Gastroesophageal sphincter (tissue), 4 donors: ENCODE data around the gene ZNF335. TPM values are rescaled to one million over a fixed set of nuclear protein-coding genes. Genes with fewer than 3 reads are reported as not detected.
"Not testable (repeated sequence)": the region's sequence is repeated elsewhere in the genome, so short reads cannot be mapped to it uniquely, and the experiment has no call there.

Source experiments
- ATAC-seq: fragments of 150-250 bp; one replicate; pipeline ENCODE4 v1.9.1; 2016; ENCODE audit warnings: mild to moderate bottlenecking, moderate library complexity
- H3K27ac ChIP-seq, 4 donors: fragments of 200-600 bp; sonication (generic) in 3 of 4; 1 replicate in 3 of 4; 2 replicates in 1 of 4; pipeline ENCODE4 v1.5.1; 2016 to 2019
- H3K27me3 ChIP-seq: fragments of 200-600 bp; sonication (generic); one replicate; pipeline ENCODE4 v1.5.1; 2019
- H3K36me3 ChIP-seq, 2 donors: fragments of 200-600 bp; sonication (generic); one replicate each; pipeline ENCODE4 v1.5.1; 2019; ENCODE audit warnings: control low read depth in 1 of 2
- H3K4me1 ChIP-seq, 3 donors: fragments of 200-600 bp; sonication (generic); 1 replicate in 2 of 3; 2 replicates in 1 of 3; pipeline ENCODE4 v1.5.1; 2016 to 2019; ENCODE audit warnings: control low read depth in 2 of 3
- H3K4me3 ChIP-seq, 2 donors: fragments of 200-600 bp; sonication (generic); one replicate each; pipeline ENCODE4 v1.5.1; 2019; ENCODE audit warnings: mild to moderate bottlenecking in 1 of 2, moderate library complexity in 1 of 2
- H3K9me3 ChIP-seq, 3 donors: fragments of 200-600 bp; sonication (generic); one replicate each; pipeline ENCODE4 v1.5.1; 2017 to 2019; ENCODE audit warnings: control low read depth in 2 of 3
- EP300 ChIP-seq: sonication (generic); formaldehyde crosslinking; IDR thresholded peaks from one replicate; pipeline ENCODE4 v1.6.1; 2017; ENCODE audit warnings: antibody characterized with exemption, mild to moderate bottlenecking
- POLR2A ChIP-seq, 2 donors: fragments of 450-650 bp; IDR thresholded peaks; one replicate each; pipeline ENCODE4 v1.6.1; 2017; ENCODE audit warnings: antibody characterized with exemption in 2 of 2, mild to moderate bottlenecking in 2 of 2, moderate library complexity in 1 of 2
- POLR2AphosphoS5 ChIP-seq: sonication (generic); formaldehyde crosslinking; IDR thresholded peaks from one replicate; pipeline ENCODE4 v1.6.1; 2017; ENCODE audit warnings: antibody characterized with exemption
- WGBS, 2 donors: methylation state at CpG; one replicate each; pipeline ENCODE4 v1.1.5; 2018; ENCODE audit warnings: low coverage in 1 of 2; 5-methylcytosine and 5-hydroxymethylcytosine counted together
- total RNA-seq, 4 donors: library from RNA; depleted of rRNA; stranded (reverse); fragments of >200 nt; gene quantifications; one replicate each; pipeline ENCODE4 v1.1.0, GENCODE V29; 2016
- TF ChIP-seq, protein P1 (sequence below), 4 experiments: fragments of 200-600 bp in 2 of 4; fragments of 450-650 bp in 2 of 4; sonication (generic) in 1 of 4; IDR thresholded peaks; one replicate each; pipeline ENCODE4 v1.5.1; 2017 to 2019; ENCODE audit warnings: antibody characterized with exemption in 4 of 4, mild to moderate bottlenecking in 2 of 4, moderate library complexity in 2 of 4

ZNF335 gene
- total RNA-seq, 4 donors from 2014 or later: 7.5 to 17.9 (median 16.5) TPM

DNA sequence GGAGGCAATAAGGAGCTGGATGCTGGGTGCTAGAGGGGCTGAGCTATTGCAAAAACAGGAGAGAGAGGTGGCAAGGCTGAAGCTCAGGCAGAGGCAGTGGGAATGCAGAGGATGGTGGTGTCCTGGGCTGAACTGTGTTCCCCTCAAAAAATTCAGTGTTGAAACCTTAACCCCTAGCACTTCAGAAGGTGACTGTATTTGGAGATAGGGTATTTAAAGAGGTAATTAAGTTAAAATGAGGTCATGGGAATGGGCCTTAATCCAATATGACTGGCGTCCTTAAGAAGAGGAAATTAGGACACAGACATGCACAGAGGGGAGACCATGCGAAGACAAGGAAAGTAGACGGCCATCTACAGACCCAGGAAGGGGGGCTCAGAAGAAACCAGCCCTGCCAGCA, 25.2 kb upstream of the ZNF335 start:
- 26 to 28% methylated on average over 3 of the region's 3 CpGs for WGBS, 2 donors
- TF ChIP-seq, protein P1, sequence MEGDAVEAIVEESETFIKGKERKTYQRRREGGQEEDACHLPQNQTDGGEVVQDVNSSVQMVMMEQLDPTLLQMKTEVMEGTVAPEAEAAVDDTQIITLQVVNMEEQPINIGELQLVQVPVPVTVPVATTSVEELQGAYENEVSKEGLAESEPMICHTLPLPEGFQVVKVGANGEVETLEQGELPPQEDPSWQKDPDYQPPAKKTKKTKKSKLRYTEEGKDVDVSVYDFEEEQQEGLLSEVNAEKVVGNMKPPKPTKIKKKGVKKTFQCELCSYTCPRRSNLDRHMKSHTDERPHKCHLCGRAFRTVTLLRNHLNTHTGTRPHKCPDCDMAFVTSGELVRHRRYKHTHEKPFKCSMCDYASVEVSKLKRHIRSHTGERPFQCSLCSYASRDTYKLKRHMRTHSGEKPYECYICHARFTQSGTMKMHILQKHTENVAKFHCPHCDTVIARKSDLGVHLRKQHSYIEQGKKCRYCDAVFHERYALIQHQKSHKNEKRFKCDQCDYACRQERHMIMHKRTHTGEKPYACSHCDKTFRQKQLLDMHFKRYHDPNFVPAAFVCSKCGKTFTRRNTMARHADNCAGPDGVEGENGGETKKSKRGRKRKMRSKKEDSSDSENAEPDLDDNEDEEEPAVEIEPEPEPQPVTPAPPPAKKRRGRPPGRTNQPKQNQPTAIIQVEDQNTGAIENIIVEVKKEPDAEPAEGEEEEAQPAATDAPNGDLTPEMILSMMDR (IDR thresholded peaks at IDR 0.05): no peak
- TF ChIP-seq EP300: no peak
- TF ChIP-seq POLR2AphosphoS5: no peak
- H3K27ac ChIP-seq: no peak overlapping the region
- H3K9me3 ChIP-seq: no peaks in the 10 kb centered on the region
- no peak for ATAC-seq
- no peaks in the 10 kb centered on the region for H3K36me3 ChIP-seq
- H3K27me3 ChIP-seq: peaks cover 96% of the 10 kb centered on the region
- no peaks in the 10 kb centered on the region for H3K4me1 ChIP-seq
- no peak overlapping the region for H3K4me3 ChIP-seq

DNA sequence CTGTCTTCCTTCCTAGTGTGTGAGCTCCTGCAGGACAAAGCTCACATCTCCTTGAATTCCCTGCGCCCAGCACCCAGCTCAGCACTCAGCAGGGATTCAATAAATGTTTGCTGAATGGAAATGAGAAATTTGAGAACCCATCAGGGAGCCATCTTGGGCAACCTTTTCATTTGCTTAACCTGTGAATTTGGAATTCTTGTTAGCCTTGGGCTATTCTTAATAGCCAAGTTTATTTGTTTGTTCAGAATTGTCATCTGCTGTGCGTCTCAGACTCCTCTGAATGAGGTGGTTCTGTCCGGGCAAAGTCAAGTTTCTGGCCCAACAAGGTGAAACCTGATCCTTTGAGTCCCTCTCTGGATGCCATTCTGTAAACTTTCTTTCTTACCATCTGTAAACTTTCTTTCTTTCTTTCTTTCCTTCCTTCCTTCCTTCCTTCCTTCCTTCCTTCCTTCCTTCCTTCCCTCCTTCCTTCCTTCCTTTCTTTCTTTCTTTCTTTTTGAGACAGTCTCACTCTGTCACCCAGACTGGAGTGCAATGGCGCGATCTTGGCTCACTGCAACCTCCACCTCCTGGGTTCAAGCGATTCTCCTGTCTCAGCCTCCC, 23.6 kb upstream of the ZNF335 start:
- not testable (repeated sequence) for H3K4me3 ChIP-seq, H3K9me3 ChIP-seq, ATAC-seq, H3K36me3 ChIP-seq, H3K4me1 ChIP-seq, H3K27ac ChIP-seq
- H3K27me3 ChIP-seq: peaks cover 94% of the 10 kb centered on the region
- 23 to 61% methylated on average over 3 to 6 of the region's 6 CpGs for WGBS, 2 donors

DNA sequence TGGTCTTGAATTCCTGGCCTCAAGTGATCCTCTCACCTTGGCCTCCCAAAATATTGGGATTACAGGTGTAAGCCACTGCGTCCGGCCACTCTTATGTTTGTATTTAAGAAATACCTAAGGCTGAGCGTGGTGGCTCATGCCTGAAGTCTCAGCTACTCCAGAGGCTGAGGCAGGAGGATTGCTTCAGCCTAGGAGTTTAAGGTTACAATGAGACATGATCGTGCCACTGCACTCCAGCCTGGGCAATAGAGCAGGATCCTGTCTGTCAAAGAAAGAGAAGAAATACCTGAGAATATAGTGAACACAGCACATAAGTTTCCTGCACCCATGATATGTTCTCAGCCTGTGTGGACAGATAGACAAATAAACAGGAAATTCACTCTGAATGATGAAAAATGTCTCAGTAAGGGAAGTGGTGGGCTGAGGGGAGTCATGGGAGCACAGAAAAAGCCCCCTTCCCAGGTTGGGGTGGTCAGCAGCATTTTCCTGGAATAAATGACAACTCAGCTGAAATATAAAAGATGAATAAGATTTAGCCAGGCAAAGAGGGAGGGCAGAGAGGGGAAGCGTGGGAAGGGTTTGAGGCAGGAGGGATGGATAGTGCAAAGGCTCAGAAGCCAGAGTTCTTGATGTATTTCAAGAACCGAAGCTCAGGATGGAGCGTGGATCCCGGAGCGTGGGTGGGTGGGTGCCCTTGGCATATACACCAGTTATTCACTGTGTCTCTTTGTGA, 22.9 kb upstream of the ZNF335 start:
- Histone ChIP-seq H3K4me1 (no peaks in the 10 kb centered on the region), H3K27ac (no peak overlapping the region), H3K36me3 (no peaks in the 10 kb centered on the region), H3K27me3 (peaks cover 94% of the 10 kb centered on the region), H3K4me3 (no peak overlapping the region), H3K9me3 (no peaks in the 10 kb centered on the region)
- no peak for ATAC-seq
- 38 to 50% methylated on average over 5 to 7 of the region's 9 CpGs for WGBS, 2 donors
- TF ChIP-seq POLR2A (IDR thresholded peaks at IDR 0.05): no peak
- TF ChIP-seq, protein P1 (IDR thresholded peaks at IDR 0.05): no peak
- no peak for TF ChIP-seq EP300

DNA sequence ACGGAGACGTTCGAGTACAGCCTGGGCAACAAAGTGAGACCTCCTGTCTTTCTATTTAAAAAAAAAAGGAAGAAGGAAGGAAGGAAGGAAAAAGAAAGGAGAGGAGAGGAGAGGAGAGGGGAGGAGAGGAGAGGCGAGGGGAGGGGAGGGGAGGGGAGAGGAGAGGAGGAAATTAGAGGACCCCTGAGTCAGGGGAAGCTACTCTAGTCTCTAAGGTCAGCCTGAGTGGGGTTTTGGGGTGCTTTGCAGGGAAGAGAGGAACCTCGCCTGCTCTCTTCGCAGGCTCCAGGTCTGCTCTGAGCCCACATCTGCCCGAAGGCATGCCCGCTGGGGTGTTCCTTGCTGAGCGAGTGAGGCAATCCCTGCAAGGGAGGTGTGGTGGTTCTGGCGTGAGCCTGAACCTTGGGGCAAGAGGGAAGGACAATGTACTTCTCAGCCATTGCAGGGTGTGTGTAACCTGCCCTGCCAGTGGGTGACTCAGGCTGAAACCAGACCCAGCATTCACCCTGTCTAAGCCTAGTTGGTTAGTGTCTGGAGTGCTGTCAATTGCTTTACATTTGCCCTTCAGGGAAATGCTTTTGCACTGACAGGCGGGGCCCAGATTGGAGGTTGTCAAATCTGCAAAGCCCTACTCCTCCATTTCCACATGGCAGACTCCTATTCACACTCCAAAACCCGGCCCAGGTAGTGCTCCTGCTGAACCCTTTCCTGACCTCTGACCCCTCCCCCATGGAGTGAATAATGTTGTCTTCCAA, 21.4 kb upstream of the ZNF335 start:
- H3K4me3 ChIP-seq: no peak overlapping the region
- H3K27me3 ChIP-seq: peaks cover 94% of the 10 kb centered on the region
- H3K9me3 ChIP-seq: no peaks in the 10 kb centered on the region
- no peaks in the 10 kb centered on the region for H3K4me1 ChIP-seq
- TF ChIP-seq, protein P1 (IDR thresholded peaks at IDR 0.05): no peak
- TF ChIP-seq POLR2AphosphoS5: no peak
- no peak for TF ChIP-seq EP300
- no peak for TF ChIP-seq POLR2A (IDR thresholded peaks at IDR 0.05)
- no peak for ATAC-seq
- no peak overlapping the region for H3K27ac ChIP-seq
- no peaks in the 10 kb centered on the region for H3K36me3 ChIP-seq
- WGBS, 2 donors: 67 to 73% methylated on average over 3 to 11 of the region's 12 CpGs

DNA sequence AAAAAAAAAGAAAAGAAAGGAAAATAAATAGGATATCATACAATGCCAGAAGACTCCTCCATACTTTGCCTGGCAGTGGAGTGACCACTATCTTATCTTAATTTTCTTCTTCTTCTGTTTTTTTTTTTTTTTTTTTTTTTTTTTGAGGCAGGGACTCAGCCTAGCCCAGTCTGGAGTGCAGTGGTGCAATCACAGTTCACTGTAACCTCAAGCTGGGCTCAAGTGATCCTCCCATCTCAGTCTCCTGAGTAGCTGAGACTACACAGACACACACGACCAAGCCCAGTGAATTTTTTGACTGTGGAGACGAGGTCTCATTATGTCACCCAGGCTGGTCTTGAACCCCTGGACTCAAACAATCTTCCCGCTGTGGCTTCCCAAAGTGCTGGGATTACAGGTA, 19.6 kb upstream of the ZNF335 start:
- H3K9me3 ChIP-seq: no peaks in the 10 kb centered on the region
- H3K4me3 ChIP-seq: no peak overlapping the region
- WGBS, 2 donors: 74 to 83% methylated on average over 1 to 3 of the region's 3 CpGs
- H3K36me3 ChIP-seq: no peaks in the 10 kb centered on the region
- no peak overlapping the region for H3K27ac ChIP-seq
- no peaks in the 10 kb centered on the region for H3K4me1 ChIP-seq
- H3K27me3 ChIP-seq: peaks cover 90% of the 10 kb centered on the region
- ATAC-seq: no peak
- no peak for TF ChIP-seq POLR2A (IDR thresholded peaks at IDR 0.05)
- TF ChIP-seq, protein P1 (IDR thresholded peaks at IDR 0.05): no peak
- TF ChIP-seq POLR2AphosphoS5: no peak
- no peak for TF ChIP-seq EP300

DNA sequence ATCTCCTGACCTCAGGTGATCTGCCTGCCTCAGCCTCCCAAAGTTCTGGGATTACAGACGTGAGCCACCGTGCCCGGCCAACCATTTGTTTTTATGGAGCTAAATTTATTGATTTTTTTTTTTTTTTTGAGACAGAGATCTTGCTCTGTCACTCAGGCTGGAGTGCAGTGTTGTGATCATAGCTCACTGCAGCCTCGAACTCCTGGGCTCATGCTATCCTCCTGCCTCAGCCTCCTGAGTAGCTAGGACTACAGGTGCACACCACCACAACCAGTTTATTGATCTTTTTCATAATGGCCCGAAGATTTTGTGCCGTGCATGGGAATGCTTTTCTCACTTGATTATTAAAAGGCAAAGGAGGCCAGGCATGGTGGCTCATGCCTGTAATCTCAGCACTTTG, 16.8 kb upstream of the ZNF335 start:
- H3K4me1 ChIP-seq, ATAC-seq: not testable (repeated sequence)
- H3K27me3 ChIP-seq: peaks cover 62% of the 10 kb centered on the region

More for the DNA sequence above, 16.8 kb upstream of the ZNF335 start:
- H3K27ac ChIP-seq, H3K9me3 ChIP-seq, H3K4me3 ChIP-seq, H3K36me3 ChIP-seq: not testable (repeated sequence)
- WGBS, 2 donors: 73 to 76% methylated on average over 5 to 6 of the region's 6 CpGs
